Mesenchymal stem cell (in vitro differentiated cells and primary cell): ENCODE measurements around the gene IL21R.
"Not testable (repeated sequence)": the region's sequence is repeated elsewhere in the genome, so short reads cannot be mapped to it uniquely, and the experiment has no call there.

Experiments used
- DNase-seq: peaks from one replicate; pipeline ENCODE4 v3.0.0-alpha.2; 2013
- H2AFZ ChIP-seq: one replicate; pipeline ENCODE4 v1.6.1; 2013; ENCODE audit warnings: low read depth, mild to moderate bottlenecking, control low read depth, inconsistent platforms, low read length, moderate library complexity
- H2AK5ac ChIP-seq: 2 replicates; pipeline ENCODE4 v1.6.1; 2013; ENCODE audit warnings: low read length, moderate library complexity, mild to moderate bottlenecking, inconsistent platforms; ENCODE audit not compliant: severe bottlenecking
- H2BK120ac ChIP-seq: one replicate; pipeline ENCODE4 v1.6.1; 2013; ENCODE audit warnings: low read depth, mild to moderate bottlenecking, inconsistent platforms, low read length, moderate library complexity
- H2BK12ac ChIP-seq, 2 experiments: one replicate each; pipeline ENCODE4 v1.6.1; 2013; ENCODE audit warnings: inconsistent platforms in 2 of 2, low read length in 2 of 2, mild to moderate bottlenecking in 2 of 2, moderate library complexity in 2 of 2, control low read depth in 1 of 2
- H2BK15ac ChIP-seq: one replicate; pipeline ENCODE4 v1.6.1; 2013; ENCODE audit warnings: mild to moderate bottlenecking, low read depth, inconsistent platforms; ENCODE audit not compliant: poor library complexity, severe bottlenecking
- H2BK5ac ChIP-seq: 2 replicates; pipeline ENCODE4 v1.6.1; 2013; ENCODE audit warnings: low read depth, mild to moderate bottlenecking, low read length, control low read depth, inconsistent platforms; ENCODE audit not compliant: poor library complexity, severe bottlenecking
- H3K14ac ChIP-seq, 2 experiments: one replicate each; pipeline ENCODE4 v1.6.1; 2013; ENCODE audit warnings: inconsistent platforms in 2 of 2, low read length in 2 of 2, control low read depth in 1 of 2, mild to moderate bottlenecking in 1 of 2, moderate library complexity in 1 of 2
- H3K18ac ChIP-seq, 2 experiments: one replicate each; pipeline ENCODE4 v1.6.1; 2013; ENCODE audit warnings: inconsistent platforms in 2 of 2, low read length in 2 of 2, control low read depth in 1 of 2, low read depth in 1 of 2, mild to moderate bottlenecking in 1 of 2
- H3K23ac ChIP-seq, 2 experiments: one replicate each; pipeline ENCODE4 v1.6.1; 2013; ENCODE audit warnings: inconsistent platforms in 2 of 2, low read length in 2 of 2, mild to moderate bottlenecking in 2 of 2, moderate library complexity in 2 of 2, control low read depth in 1 of 2
- H3K27ac ChIP-seq: 2 replicates; pipeline ENCODE4 v1.5.1; 2013; ENCODE audit warnings: mild to moderate bottlenecking, moderate library complexity, low read length, control low read depth, inconsistent platforms; ENCODE audit not compliant: poor library complexity, severe bottlenecking
- H3K27me3 ChIP-seq, 2 experiments: 2 replicates each; pipeline versions ENCODE4 v1.6.1 to v1.7.0; 2013; ENCODE audit warnings: low read length in 2 of 2, mild to moderate bottlenecking in 2 of 2, moderate library complexity in 2 of 2, control low read depth in 1 of 2, inconsistent platforms in 1 of 2; ENCODE audit not compliant: control insufficient read depth in 1 of 2, insufficient read depth in 1 of 2
- H3K36me3 ChIP-seq, 2 experiments: 2 replicates each; pipeline versions ENCODE4 v1.6.1 to v1.7.0; 2013; ENCODE audit warnings: low read length in 2 of 2, control low read depth in 1 of 2, inconsistent platforms in 1 of 2, low read depth in 1 of 2, mild to moderate bottlenecking in 1 of 2; ENCODE audit not compliant: insufficient read depth in 2 of 2, control insufficient read depth in 1 of 2
- H3K4ac ChIP-seq, 2 experiments: one replicate each; pipeline ENCODE4 v1.6.1; 2013; ENCODE audit warnings: inconsistent platforms in 2 of 2, low read length in 2 of 2, mild to moderate bottlenecking in 2 of 2, moderate library complexity in 2 of 2, control low read depth in 1 of 2, low read depth in 1 of 2
- H3K4me1 ChIP-seq: 2 replicates; pipeline ENCODE4 v1.6.1; 2013; ENCODE audit warnings: low read depth, low read length, control low read depth; ENCODE audit not compliant: control insufficient read depth, insufficient read depth
- H3K4me2 ChIP-seq: 2 replicates; pipeline ENCODE4 v1.6.1; 2013; ENCODE audit warnings: low read length, mild to moderate bottlenecking, inconsistent platforms; ENCODE audit not compliant: poor library complexity, severe bottlenecking
- H3K4me3 ChIP-seq, 2 experiments: 2 replicates each; pipeline versions ENCODE4 v1.5.1 to v1.7.0; 2013; ENCODE audit warnings: low read length in 2 of 2, mild to moderate bottlenecking in 2 of 2, control low read depth in 1 of 2, low read depth in 1 of 2; ENCODE audit not compliant: insufficient read depth in 1 of 2
- H3K79me1 ChIP-seq: replicated peaks from 2 replicates; pipeline ENCODE4 v1.6.1; 2013; ENCODE audit warnings: mild to moderate bottlenecking, control low read depth, low read length, inconsistent platforms; ENCODE audit not compliant: poor library complexity, severe bottlenecking
- H3K9ac ChIP-seq: 2 replicates; pipeline ENCODE4 v1.7.0; 2013; ENCODE audit warnings: mild to moderate bottlenecking, low read length, moderate library complexity
- H3K9me3 ChIP-seq: 2 replicates; pipeline ENCODE4 v1.7.0; 2013; ENCODE audit warnings: mild to moderate bottlenecking, low read length; ENCODE audit not compliant: control insufficient read depth
- H4K8ac ChIP-seq: one replicate; pipeline ENCODE4 v1.6.1; 2013; ENCODE audit warnings: inconsistent platforms, mild to moderate bottlenecking, low read length, moderate library complexity
- H4K91ac ChIP-seq: one replicate; pipeline ENCODE4 v1.6.1; 2013; ENCODE audit warnings: mild to moderate bottlenecking, low read length, inconsistent platforms
- WGBS: methylation state at CpG from one replicate; pipeline ENCODE4 v1.1.7; 2013; ENCODE audit warnings: mixed read lengths; 5-methylcytosine and 5-hydroxymethylcytosine counted together

Gene IL21R

DNA sequence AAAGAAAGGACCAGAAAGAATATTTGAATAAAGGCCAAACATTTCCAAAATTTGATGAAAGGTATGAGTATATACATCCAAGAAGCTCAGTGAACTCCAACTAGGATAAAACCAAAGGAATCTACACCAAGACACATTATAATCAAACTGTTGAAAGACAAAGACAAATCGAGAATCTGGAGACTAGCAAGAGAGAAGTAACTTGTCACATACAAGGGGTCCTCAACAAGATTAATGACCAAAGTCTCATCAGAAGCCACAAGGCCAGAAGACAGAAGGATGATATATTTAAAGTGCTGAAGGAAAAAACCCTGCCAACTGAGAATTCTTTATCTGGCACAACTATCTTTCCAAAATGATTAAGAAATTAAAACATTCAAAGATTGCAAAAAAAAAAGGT is 9.3 kb upstream of the IL21R start:
- Histone ChIP-seq H3K9me3 (peaks cover 26% of the 10 kb centered on the region), H2BK120ac (no peak overlapping the region), H3K4ac (no peak overlapping the region), H3K27ac (no peak overlapping the region), H3K18ac (no peak overlapping the region), H2BK5ac (no peak overlapping the region), H3K4me2 (no peak overlapping the region), H2BK12ac (no peak overlapping the region), H2AFZ (no peak overlapping the region), H3K27me3 (peaks cover 18 to 29% of the 10 kb centered on the region in 2 experiments), H3K14ac (no peak overlapping the region), H2BK15ac (no peak overlapping the region), H3K79me1 (no peaks in the 10 kb centered on the region), H3K36me3 (no peaks in the 10 kb centered on the region), H3K4me1 (no peaks in the 10 kb centered on the region), H3K4me3 (no peak overlapping the region), H4K8ac (no peak overlapping the region), H3K23ac (no peak overlapping the region), H2AK5ac (no peak overlapping the region), H4K91ac (no peak overlapping the region), H3K9ac (no peak overlapping the region)
- no CpG with 5 or more reads among the region's 1 CpG for WGBS
- no peak for DNase-seq

DNA sequence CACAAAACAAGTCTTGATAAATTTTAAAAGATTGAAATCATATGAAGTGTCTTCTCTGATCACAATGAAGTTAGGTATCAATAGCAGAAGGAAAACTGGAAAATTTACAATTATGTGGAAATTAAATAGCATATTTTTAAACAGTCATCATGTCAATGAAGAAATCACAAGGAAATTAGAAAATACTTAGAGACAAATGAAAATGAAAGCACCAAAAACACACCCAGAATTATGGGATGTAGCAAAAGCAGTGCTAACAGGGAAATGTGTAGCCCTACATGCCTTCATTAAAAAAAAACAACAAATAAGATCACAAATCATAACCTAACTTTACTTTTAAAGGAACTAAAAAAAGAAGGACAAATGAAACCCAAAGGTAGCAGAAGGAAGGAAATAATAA is 7.5 kb upstream of the IL21R start:
- H3K14ac ChIP-seq = no peak overlapping the region
- no peak for DNase-seq
- H3K23ac ChIP-seq = no peak overlapping the region
- H2BK5ac ChIP-seq = no peak overlapping the region
- H2BK15ac ChIP-seq = no peak overlapping the region
- peaks cover 26% of the 10 kb centered on the region for H3K9me3 ChIP-seq
- no peaks in the 10 kb centered on the region for H3K36me3 ChIP-seq
- no peak overlapping the region for H3K4ac ChIP-seq
- no peaks in the 10 kb centered on the region for H3K79me1 ChIP-seq
- no peak overlapping the region for H2AK5ac ChIP-seq
- no peak overlapping the region for H3K4me3 ChIP-seq
- no peak overlapping the region for H3K27ac ChIP-seq
- no peak overlapping the region for H4K8ac ChIP-seq
- no peak overlapping the region for H2AFZ ChIP-seq
- no peak overlapping the region for H4K91ac ChIP-seq
- H3K4me1 ChIP-seq = no peaks in the 10 kb centered on the region
- peaks cover 6 to 13% of the 10 kb centered on the region in 2 experiments for H3K27me3 ChIP-seq
- H2BK12ac ChIP-seq = no peak overlapping the region
- no peak overlapping the region for H2BK120ac ChIP-seq
- H3K18ac ChIP-seq = no peak overlapping the region
- H3K4me2 ChIP-seq = no peak overlapping the region
- H3K9ac ChIP-seq = no peak overlapping the region

DNA sequence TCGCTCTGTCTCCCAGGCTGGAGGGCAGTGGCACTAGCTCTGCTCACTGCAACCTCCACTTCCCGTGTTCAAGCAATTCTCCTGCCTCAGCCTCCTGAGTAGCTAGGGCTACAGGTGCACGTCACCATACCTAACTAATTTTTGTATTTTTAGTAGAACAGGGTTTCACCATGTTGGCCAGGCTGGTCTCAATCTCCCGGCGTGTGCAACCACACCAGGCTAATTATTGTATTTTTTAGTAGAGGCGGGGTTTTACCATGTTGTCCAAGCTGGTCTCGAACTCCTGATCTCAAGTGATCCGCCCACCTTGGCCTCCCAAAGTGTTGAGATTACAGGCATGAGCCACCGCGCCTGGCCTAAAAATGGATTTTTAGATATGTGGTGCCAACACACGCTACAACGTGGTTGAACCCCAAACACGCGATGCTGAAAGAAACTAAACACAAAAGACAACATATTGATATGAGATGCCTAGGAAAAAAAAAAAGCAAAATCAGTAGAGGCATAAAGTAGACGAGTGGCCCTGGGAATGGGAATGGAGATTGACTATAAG is 3.6 kb upstream of the IL21R start:
- H3K4me3 ChIP-seq, H3K4me2 ChIP-seq, H3K14ac ChIP-seq, H4K8ac ChIP-seq, H3K36me3 ChIP-seq, H2BK120ac ChIP-seq, H2BK12ac ChIP-seq, H2AFZ ChIP-seq, H3K4ac ChIP-seq, H3K4me1 ChIP-seq, H2AK5ac ChIP-seq, H4K91ac ChIP-seq, H2BK15ac ChIP-seq, H2BK5ac ChIP-seq, H3K27ac ChIP-seq, H3K9ac ChIP-seq, H3K79me1 ChIP-seq, H3K18ac ChIP-seq, DNase-seq, H3K23ac ChIP-seq: not testable (repeated sequence)
- H3K9me3 ChIP-seq = peaks cover 11% of the 10 kb centered on the region
- peaks cover 10 to 14% of the 10 kb centered on the region in 2 experiments for H3K27me3 ChIP-seq
- WGBS = 88% methylated on average over 12 of the region's 15 CpGs

DNA sequence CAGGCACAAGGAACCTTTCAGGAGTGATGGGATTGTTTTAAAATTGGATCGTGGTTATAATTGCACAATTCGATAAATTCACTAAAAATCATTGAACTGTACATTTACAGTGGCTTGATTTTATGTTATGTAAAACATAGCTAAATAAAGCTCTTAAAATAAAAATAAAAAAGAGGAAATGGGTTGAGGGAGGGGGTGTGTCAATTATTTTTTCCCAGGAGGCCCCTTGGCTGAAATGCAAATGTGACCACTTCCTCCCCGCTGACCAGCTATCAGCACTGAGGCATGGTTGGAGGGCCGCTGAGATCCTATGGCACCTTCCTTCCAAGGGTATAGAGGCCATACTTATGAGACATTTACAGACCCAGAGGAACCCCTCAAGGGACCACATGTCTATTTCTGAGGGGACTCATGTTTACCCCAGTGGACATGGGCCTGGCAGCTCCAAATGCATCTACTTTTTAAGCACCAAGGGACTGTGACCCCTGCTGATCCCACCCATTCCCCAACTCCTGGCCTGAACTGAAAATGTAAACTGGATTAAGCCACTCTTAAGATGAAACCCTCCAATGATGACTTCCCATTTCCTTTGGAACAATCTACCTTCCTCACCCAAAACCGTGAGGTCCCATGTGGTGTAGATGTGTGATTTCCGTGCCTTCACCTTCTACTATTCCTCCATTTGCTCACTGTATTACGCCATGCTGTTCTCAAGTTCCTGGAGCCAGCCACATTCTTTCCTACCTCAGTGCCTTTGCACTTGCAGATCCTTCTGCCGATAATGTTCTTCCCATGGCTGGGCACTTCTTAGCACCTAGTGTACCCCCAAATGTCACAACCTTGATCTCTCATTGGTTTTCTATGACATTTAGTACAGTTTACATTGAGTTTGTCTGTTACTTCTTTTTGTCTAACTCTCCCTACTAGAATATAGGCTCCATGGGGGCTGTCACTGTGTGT is 2.8 kb upstream of the IL21R start:
- no peaks in the 10 kb centered on the region for H3K79me1 ChIP-seq
- no peak overlapping the region for H2BK15ac ChIP-seq
- H2AK5ac ChIP-seq = no peak overlapping the region
- H2BK12ac ChIP-seq = no peak overlapping the region
- no peaks in the 10 kb centered on the region for H3K36me3 ChIP-seq
- no peak for DNase-seq
- H3K9ac ChIP-seq = no peak overlapping the region
- no peak overlapping the region for H3K4me3 ChIP-seq
- no peak overlapping the region for H3K27ac ChIP-seq
- no peak overlapping the region for H2BK120ac ChIP-seq
- H4K91ac ChIP-seq = no peak overlapping the region
- 85% methylated on average over 5 of the region's 8 CpGs for WGBS
- no peak overlapping the region for H3K4me2 ChIP-seq
- no peak overlapping the region for H2BK5ac ChIP-seq
- no peak overlapping the region for H3K18ac ChIP-seq
- H2AFZ ChIP-seq = no peak overlapping the region
- H3K27me3 ChIP-seq = peaks cover 12 to 21% of the 10 kb centered on the region in 2 experiments
- no peak overlapping the region for H3K14ac ChIP-seq
- H3K4me1 ChIP-seq = peaks cover 8% of the 10 kb centered on the region
- no peak overlapping the region for H4K8ac ChIP-seq
- no peak overlapping the region for H3K4ac ChIP-seq
- H3K23ac ChIP-seq = no peak overlapping the region
- H3K9me3 ChIP-seq = peaks cover 11% of the 10 kb centered on the region
